WTC11 (cell line): ENCODE results near the gene MCF2L2. TPM values are rescaled to one million over a fixed set of nuclear protein-coding genes. Genes with fewer than 3 reads are reported as not detected.

Source experiments
- ATAC-seq: fragments of 200-7000 bp; cut with Tn5 transposase; 2 replicates; pipeline ENCODE4 v1.10.0; 2021; ENCODE audit warnings: mild to moderate bottlenecking, moderate library complexity
- CTCF ChIA-PET: fragments of 300-600 bp; sonication (Branson Sonifier 250); formaldehyde crosslinking; loops from one replicate; lab custom pipeline; 2021; ENCODE audit warnings: antibody characterized with exemption; lab: Charles Lee
- POLR2A ChIA-PET: fragments of 350-600 bp; sonication (Branson Sonifier 250); formaldehyde crosslinking; loops from one replicate; lab custom pipeline; 2021; ENCODE audit warnings: antibody characterized with exemption; lab: Charles Lee
- DNase-seq: peaks from one replicate; pipeline ENCODE4 v3.0.0; 2021; ENCODE audit warnings: low spot score
- H3K27ac Mint-ChIP-seq: 2 replicates; pipeline ENCODE4 v1.8.0; 2021; ENCODE audit warnings: mixed read lengths
- H3K27me3 Mint-ChIP-seq: 2 replicates; pipeline ENCODE4 v1.8.0; 2021; ENCODE audit warnings: low read depth, mild to moderate bottlenecking, moderate library complexity, mixed read lengths
- H3K36me3 Mint-ChIP-seq: 2 replicates; pipeline ENCODE4 v1.8.0; 2021; ENCODE audit warnings: mixed read lengths
- H3K4me1 Mint-ChIP-seq: 2 replicates; pipeline ENCODE4 v1.8.0; 2022; ENCODE audit warnings: mixed read lengths
- H3K4me3 Mint-ChIP-seq: 2 replicates; pipeline ENCODE4 v1.8.0; 2021; ENCODE audit warnings: mild to moderate bottlenecking, moderate library complexity, mixed read lengths
- H3K9me3 Mint-ChIP-seq: 2 replicates; pipeline ENCODE4 v1.8.0; 2021; ENCODE audit warnings: mixed read lengths
- ATF1 ChIP-seq: sonication (generic); formaldehyde crosslinking; IDR thresholded peaks from 2 replicates; pipeline ENCODE4 v1.8.1; 2023; ENCODE audit warnings: mild to moderate bottlenecking, moderate library complexity, missing genetic modification reagents
- ATF6 ChIP-seq: sonication (generic); formaldehyde crosslinking; IDR thresholded peaks from 2 replicates; pipeline ENCODE4 v1.8.1; 2023; ENCODE audit warnings: mild to moderate bottlenecking, missing genetic modification reagents
- CREM ChIP-seq: sonication (generic); formaldehyde crosslinking; IDR thresholded peaks from 2 replicates; pipeline ENCODE4 v1.8.1; 2022; ENCODE audit warnings: mild to moderate bottlenecking, missing genetic modification reagents, moderate library complexity
- E2F4 ChIP-seq: sonication (generic); formaldehyde crosslinking; IDR thresholded peaks from 2 replicates; pipeline ENCODE4 v1.8.1; 2022; ENCODE audit warnings: low read depth, mild to moderate bottlenecking, moderate library complexity, missing genetic modification reagents, borderline replicate concordance
- ELF4 ChIP-seq: sonication (generic); formaldehyde crosslinking; IDR thresholded peaks from 2 replicates; pipeline ENCODE4 v1.8.1; 2022; ENCODE audit warnings: low read depth, mild to moderate bottlenecking, moderate library complexity, missing genetic modification reagents
- FOXJ3 ChIP-seq: sonication (generic); formaldehyde crosslinking; IDR thresholded peaks from 2 replicates; pipeline ENCODE4 v1.9.0; 2021; ENCODE audit warnings: missing genetic modification reagents, mild to moderate bottlenecking, borderline replicate concordance
- FOXP1 ChIP-seq: sonication (generic); formaldehyde crosslinking; IDR thresholded peaks from 2 replicates; pipeline ENCODE4 v1.8.0; 2022; ENCODE audit warnings: missing genetic modification reagents, mild to moderate bottlenecking, moderate library complexity, borderline replicate concordance
- FOXP4 ChIP-seq: sonication (generic); formaldehyde crosslinking; IDR thresholded peaks from 2 replicates; pipeline ENCODE4 v1.8.0; 2022; ENCODE audit warnings: mild to moderate bottlenecking, missing genetic modification reagents
- IRF2 ChIP-seq: sonication (generic); formaldehyde crosslinking; IDR thresholded peaks from 2 replicates; pipeline ENCODE4 v1.8.0; 2022; ENCODE audit warnings: low read depth, missing genetic modification reagents, borderline replicate concordance
- KAT7 ChIP-seq: sonication (generic); formaldehyde crosslinking; IDR thresholded peaks from 2 replicates; pipeline ENCODE4 v1.8.1; 2023; ENCODE audit warnings: missing genetic modification reagents, mild to moderate bottlenecking, borderline replicate concordance
- NR1H2 ChIP-seq: sonication (generic); formaldehyde crosslinking; IDR thresholded peaks from 2 replicates; pipeline ENCODE4 v1.9.0; 2021; ENCODE audit warnings: mild to moderate bottlenecking, moderate library complexity, missing genetic modification reagents
- OVOL2 ChIP-seq: fragments of 250-450 bp; sonication (Bioruptor Pico); IDR thresholded peaks from 2 replicates; pipeline ENCODE4 v1.9.0; 2021; ENCODE audit warnings: mild to moderate bottlenecking, borderline replicate concordance
- RELA ChIP-seq: sonication (generic); formaldehyde crosslinking; IDR thresholded peaks from 2 replicates; pipeline ENCODE4 v1.8.1; 2022; ENCODE audit warnings: missing genetic modification reagents, mild to moderate bottlenecking, borderline replicate concordance
- SP1 ChIP-seq: sonication (generic); formaldehyde crosslinking; conservative IDR thresholded peaks from 2 replicates; pipeline ENCODE4 v1.8.1; 2022; ENCODE audit warnings: missing genetic modification reagents
- STAT6 ChIP-seq: sonication (generic); formaldehyde crosslinking; conservative IDR thresholded peaks from 2 replicates; pipeline ENCODE4 v1.8.1; 2023; ENCODE audit warnings: mild to moderate bottlenecking, low read depth, missing genetic modification reagents, moderate library complexity
- ZNF423 ChIP-seq: fragments of 250-450 bp; sonication (Bioruptor Pico); IDR thresholded peaks from 2 replicates; pipeline ENCODE4 v2.1.2; 2022; ENCODE audit warnings: mild to moderate bottlenecking, moderate library complexity
- ZNF512 ChIP-seq: sonication (generic); formaldehyde crosslinking; IDR thresholded peaks from 2 replicates; pipeline ENCODE4 v1.8.1; 2022; ENCODE audit warnings: missing genetic modification reagents, borderline replicate concordance
- total RNA-seq: library from RNA; stranded (reverse); gene quantifications from 3 replicates; pipeline ENCODE4 v1.2.3, GENCODE V29; 2021

MCF2L2 gene
- total RNA-seq, 1 experiment from 2014 or later, result 7.5 TPM

- ATAC-seq (no peak), DNase-seq (no peak)
- peaks cover 27% of the 10 kb centered on the region for H3K9me3 Mint-ChIP-seq
- CTCF ChIA-PET, result no interaction called here
- peak overlapping the region; percentile 91; the same call in 1 of the 2 replicates for H3K27ac Mint-ChIP-seq
- no peaks in the 10 kb centered on the region for H3K27me3 Mint-ChIP-seq
- peak overlapping the region; percentile 99 for H3K4me3 Mint-ChIP-seq
- H3K4me1 Mint-ChIP-seq, result peaks cover 17% of the 10 kb centered on the region
- POLR2A ChIA-PET, result no interaction called here
- H3K36me3 Mint-ChIP-seq, result peaks cover 23% of the 10 kb centered on the region
- TF ChIP-seq IRF2 (CRISPR knock-in tag) (no peak), FOXJ3 (CRISPR knock-in tag) (no peak), SP1 (no peak), CREM (CRISPR knock-in tag) (no peak)
Observed at GRCh38 chr3:183446838-183447205, 18.4 kb upstream of the MCF2L2 start.

GRCh38 chr3:183444748-183445147, 16.3 kb upstream of the MCF2L2 start:
- ATAC-seq (no peak), DNase-seq (no peak)
- ChIA-PET CTCF (no interaction called here), POLR2A (no interaction called here)
- H3K9me3 Mint-ChIP-seq, result peaks cover 30% of the 10 kb centered on the region
- H3K4me3 Mint-ChIP-seq, result no peak overlapping the region
- no peak overlapping the region for H3K27ac Mint-ChIP-seq
- H3K36me3 Mint-ChIP-seq, result peaks cover 23% of the 10 kb centered on the region
- no peaks in the 10 kb centered on the region for H3K27me3 Mint-ChIP-seq
- H3K4me1 Mint-ChIP-seq, result peaks cover 27% of the 10 kb centered on the region
- TF ChIP-seq ATF1 (CRISPR knock-in tag) (no peak), FOXP1 (CRISPR knock-in tag) (no peak), KAT7 (CRISPR knock-in tag) (no peak), OVOL2 (CRISPR knock-in tag) (no peak), ELF4 (no peak), ZNF423 (CRISPR knock-in tag) (no peak), STAT6 (CRISPR knock-in tag) (no peak), NR1H2 (CRISPR knock-in tag) (no peak), RELA (CRISPR knock-in tag) (no peak), E2F4 (CRISPR knock-in tag) (no peak), IRF2 (CRISPR knock-in tag) (no peak), ZNF512 (CRISPR knock-in tag) (no peak), FOXP4 (CRISPR knock-in tag) (no peak), ATF6 (CRISPR knock-in tag) (no peak)
